ENCODE data around the gene CHD2.

CHD2 gene

GRCh38 chr15:92962914-92963313 lies 62.8 kb downstream of the CHD2 start:
- no peak for DNase-seq (ENCODE audit: low read depth)

DNA sequence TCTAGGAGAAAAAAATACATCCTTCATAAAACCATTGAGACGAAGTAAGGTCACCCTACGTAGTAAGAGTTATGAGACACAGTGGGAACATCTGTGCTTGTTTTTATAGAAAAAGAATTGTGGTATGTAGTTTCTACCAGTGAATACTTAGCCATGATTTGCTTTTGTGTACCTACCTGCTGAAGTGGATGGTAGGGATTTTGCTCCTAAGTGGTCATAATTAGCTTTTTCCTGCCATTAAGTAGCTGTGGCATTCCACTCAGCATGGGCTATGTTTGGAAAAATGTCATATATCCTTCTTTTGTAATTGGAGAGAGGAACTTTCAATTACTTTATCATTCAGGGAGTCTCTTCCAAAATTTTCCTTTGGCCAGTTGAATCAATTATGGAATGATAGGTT lies 63.7 kb downstream of the CHD2 start:
- no peak for DNase-seq (ENCODE audit: low read depth)

DNA sequence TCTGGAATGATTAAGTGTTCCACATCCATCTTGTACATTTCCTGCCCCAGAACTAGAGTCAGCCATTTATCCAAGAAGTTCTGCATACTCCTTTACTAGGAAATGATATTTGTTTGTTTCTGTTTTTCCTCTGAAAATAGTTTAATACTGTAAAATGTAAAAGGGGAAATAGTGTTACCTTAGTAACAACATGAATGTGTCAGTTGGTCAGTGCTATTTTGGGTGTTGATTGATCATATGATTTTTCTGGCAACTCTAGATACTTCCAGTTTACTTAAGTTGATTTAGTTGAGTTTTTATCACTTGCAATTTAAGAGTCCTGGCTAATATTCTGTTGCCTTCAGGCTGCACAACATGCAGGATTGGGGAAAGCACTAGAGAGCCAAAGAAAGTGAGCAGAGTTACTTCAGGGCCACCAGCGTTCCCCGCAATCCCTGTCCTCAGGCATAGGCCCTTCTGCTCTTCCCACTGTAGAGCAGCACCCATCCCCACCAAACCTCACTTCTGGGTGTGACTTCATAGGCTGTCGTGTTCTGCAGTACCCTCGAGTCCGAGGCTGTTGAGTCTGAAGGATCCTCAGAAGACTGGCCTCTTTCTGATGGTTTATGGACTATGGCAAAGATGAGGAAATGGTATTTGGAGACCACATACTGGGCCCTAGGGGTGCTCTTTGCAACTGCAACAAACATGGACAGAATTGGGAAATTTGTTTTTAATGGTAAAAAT lies 69.0 kb downstream of the CHD2 start:
- DNase-seq (ENCODE audit: low read depth), result no peak

GRCh38 chr15:92970656-92971055 lies 70.5 kb downstream of the CHD2 start:
- DNase-seq (ENCODE audit: low read depth), result no peak

DNA sequence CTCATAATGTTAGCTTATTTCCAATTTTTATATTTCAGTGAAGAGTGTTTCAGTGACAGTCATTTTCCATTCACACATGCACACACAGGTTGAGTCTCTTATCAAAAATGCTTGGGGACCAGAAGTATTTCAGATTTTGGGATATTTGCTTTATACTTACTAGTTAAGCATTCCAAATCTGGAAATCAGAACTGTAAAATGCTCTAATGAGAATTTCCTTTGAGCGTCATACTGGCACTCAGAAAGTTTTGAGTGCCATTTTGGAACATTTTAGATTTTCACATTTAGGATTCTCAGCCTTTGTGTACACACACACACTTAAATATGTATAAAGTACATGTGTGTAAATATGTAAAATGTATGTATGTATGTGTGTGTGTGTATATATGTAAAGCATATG lies 71.0 kb downstream of the CHD2 start:
- no peak for DNase-seq (ENCODE audit: low read depth)

GRCh38 chr15:92971713-92972112 lies 71.6 kb downstream of the CHD2 start:
- no peak for DNase-seq (ENCODE audit: low read depth)

DNA sequence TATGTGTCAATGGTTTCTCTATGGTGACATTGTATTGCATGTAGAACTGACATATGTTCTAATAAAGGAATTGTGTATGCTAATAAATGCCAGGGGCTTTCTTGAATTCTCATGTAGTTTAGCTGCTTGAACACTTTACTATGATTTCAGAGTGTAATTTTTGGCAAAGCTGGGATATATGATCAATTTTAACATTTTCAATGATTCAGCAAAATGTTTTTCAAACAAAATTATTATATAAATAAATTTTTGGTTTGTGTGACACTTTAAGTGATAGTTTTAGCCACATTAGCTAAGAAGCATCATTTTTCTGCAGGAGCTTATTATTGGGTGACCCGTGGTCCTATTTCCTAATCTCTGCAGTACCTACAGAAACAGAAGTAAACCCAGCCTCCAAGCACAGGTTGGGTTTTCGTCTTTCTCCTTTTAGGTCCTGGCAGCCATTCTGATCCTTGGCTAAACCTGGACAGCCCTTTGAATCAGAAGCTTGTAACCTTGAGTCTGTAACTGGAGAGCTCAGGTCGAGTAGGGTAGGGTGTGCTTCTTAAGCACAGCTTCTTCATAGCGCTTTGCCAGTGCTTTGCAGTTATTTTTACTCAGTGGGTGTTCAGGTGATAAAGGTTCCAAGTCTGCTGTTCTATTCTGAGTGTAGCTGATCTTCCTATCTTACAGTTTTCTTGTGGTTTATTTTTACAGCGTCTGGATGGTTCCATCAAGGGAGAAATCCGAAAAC lies 74.2 kb downstream of the CHD2 start:
- DNase-seq (ENCODE audit: low read depth), result no peak

GRCh38 chr15:92979011-92979701 lies 79.0 kb downstream of the CHD2 start:
- DNase-seq (ENCODE audit: low read depth), result no peak

GRCh38 chr15:92981333-92981732 lies 81.2 kb downstream of the CHD2 start:
- DNase-seq (ENCODE audit: low read depth), result no peak

GRCh38 chr15:92984161-92984560 lies 84.0 kb downstream of the CHD2 start:
- DNase-seq (ENCODE audit: low read depth), result no peak

GRCh38 chr15:92989470-92989869 lies 89.3 kb downstream of the CHD2 start:
- no peak for DNase-seq (ENCODE audit: low read depth)

- no peak for DNase-seq (ENCODE audit: low read depth)
Observed at GRCh38 chr15:92990031-92990430, 89.9 kb downstream of the CHD2 start.

- DNase-seq (ENCODE audit: low read depth), result no peak
Observed at GRCh38 chr15:92992720-92993119, 92.6 kb downstream of the CHD2 start.

DNA sequence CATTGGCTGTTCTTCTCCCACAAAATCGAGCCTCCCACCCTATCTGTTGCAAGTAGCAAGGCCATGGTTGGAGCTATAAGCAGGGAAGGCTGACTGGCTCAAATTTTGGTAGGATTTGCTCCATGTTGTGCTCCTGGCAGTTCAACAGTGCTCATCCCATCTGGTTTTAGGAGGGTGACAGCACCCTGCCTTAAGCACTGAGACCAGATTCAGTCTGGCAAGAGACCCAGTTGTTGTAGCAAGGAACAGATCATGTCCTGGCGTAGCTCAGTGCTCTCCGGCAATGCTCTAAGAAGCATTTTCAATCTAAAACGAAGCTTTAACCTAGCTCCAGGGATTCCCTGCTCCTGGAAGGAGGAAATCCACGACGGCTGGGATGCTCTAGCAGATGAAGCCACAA lies 97.7 kb downstream of the CHD2 start:
- no peak for DNase-seq (ENCODE audit: low read depth)

- DNase-seq (ENCODE audit: low read depth), result no peak
Observed at GRCh38 chr15:93001156-93001555, 101.0 kb downstream of the CHD2 start.

DNA sequence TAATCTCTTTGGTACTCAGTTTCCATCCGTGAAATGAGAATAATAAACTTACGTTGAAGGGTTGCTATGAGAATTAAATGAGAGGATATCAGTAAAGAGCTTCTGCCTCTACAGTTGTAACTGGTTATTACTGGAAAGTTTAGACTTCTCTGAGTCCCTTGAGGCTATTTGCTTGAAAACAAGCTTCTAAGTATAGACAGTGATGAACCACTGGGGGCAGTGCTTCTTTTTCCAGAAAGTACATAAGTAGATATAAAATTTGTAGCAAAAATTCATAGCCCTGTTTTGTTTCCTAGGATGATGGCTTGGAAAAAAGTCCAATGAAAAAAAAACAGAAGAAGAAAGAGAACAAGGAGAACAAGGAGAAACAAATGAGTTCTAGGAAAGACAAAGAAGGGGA lies 101.8 kb downstream of the CHD2 start:
- no peak for DNase-seq (ENCODE audit: low read depth)

GRCh38 chr15:93005133-93005532 lies 105.0 kb downstream of the CHD2 start:
- DNase-seq (ENCODE audit: low read depth), result no peak

- no peak for DNase-seq (ENCODE audit: low read depth)
Observed at GRCh38 chr15:93007994-93008393, 107.9 kb downstream of the CHD2 start.

GRCh38 chr15:93012786-93013185 lies 112.7 kb downstream of the CHD2 start:
- DNase-seq (ENCODE audit: low read depth), result no peak

DNA sequence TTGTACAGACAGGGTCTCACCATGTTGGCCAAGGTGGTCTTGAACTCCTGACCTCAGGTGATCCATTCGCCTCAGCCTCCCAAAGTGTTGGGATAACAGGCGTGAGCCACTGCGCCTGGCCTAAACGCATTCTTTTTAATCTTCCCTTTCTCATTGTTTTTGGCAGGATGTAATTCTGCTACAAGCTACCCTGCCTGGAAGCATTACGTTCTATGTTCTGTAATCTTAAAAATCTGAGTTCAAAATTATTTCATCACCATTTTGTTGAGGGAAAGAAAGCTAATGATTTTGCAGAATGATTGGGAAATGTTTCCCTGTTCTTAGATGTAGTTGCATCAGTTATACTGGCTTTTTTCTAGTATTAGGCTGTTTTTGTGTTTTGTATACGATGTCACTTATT lies 117.4 kb downstream of the CHD2 start:
- DNase-seq (ENCODE audit: low read depth), result no peak

DNA sequence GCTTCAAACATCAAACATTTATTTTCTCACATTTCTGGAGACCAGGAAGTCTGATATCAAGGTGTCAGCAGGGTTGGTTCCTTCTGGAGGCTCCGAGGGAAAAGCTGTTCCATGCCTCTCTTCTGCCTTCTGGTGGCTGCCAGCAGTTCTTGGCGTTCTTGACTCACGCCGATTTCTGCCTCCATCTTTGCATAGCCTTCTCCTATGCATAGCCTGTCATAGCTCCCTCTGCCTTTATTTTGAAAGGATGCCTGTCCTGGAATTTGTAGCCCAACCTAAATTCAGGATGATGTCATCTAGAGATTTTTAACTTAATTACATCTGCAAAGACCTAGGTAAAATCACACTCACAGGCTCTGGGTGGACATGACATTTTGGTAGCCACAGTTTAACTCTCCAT lies 118.5 kb downstream of the CHD2 start:
- DNase-seq (ENCODE audit: low read depth), result no peak

GRCh38 chr15:93019090-93019489 lies 119.0 kb downstream of the CHD2 start:
- no peak for DNase-seq (ENCODE audit: low read depth)

- no peak for DNase-seq (ENCODE audit: low read depth)
Observed at GRCh38 chr15:93019971-93020370, 119.8 kb downstream of the CHD2 start.
